Neuron (in vitro differentiated cells): ENCODE measurements around the gene BRD8.
"Not testable (repeated sequence)": the region's sequence is repeated elsewhere in the genome, so short reads cannot be mapped to it uniquely, and the experiment has no call there.

Experiments
- H2AFZ ChIP-seq: one replicate; pipeline ENCODE4 v1.6.1; 2013; ENCODE audit warnings: low read depth, mild to moderate bottlenecking, inconsistent platforms, low read length, moderate library complexity
- H3K27me3 ChIP-seq: one replicate; pipeline ENCODE4 v1.6.1; 2013; ENCODE audit warnings: low read length; ENCODE audit not compliant: insufficient read depth
- H3K36me3 ChIP-seq: one replicate; pipeline ENCODE4 v1.6.1; 2013; ENCODE audit warnings: low read length; ENCODE audit not compliant: insufficient read depth
- H3K4me1 ChIP-seq: one replicate; pipeline ENCODE4 v1.6.1; 2013; ENCODE audit warnings: low read length; ENCODE audit not compliant: insufficient read depth
- H3K4me3 ChIP-seq: 2 replicates; pipeline ENCODE4 v1.5.1; 2013; ENCODE audit warnings: mild to moderate bottlenecking, low read length, moderate library complexity
- H3K9me3 ChIP-seq: one replicate; pipeline ENCODE4 v1.6.1; 2013; ENCODE audit warnings: low read length

BRD8 gene

DNA sequence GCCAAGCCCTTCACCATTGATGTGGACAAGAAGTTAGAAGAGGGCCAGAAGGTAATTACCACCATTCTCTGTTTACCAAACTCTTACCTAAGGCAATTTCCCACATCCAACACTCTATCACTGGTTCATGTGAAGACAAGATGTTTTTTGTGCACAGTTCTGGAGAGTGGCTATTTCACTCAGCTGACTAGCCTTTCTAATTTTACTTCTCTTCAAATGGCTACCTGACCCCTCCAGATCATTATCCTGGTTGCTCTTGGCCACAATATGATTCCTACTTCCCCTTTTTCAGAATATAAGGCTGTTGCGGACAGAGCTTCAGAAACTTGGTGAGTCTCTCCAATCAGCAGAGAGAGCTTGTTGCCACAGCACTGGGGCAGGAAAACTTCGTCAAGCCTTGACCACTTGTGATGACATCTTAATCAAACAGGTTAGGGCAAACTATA lies 7.6 kb upstream of the BRD8 start:
- no peak overlapping the region for H3K4me3 ChIP-seq
- no peaks in the 10 kb centered on the region for H3K27me3 ChIP-seq
- H3K36me3 ChIP-seq, result peaks cover 87% of the 10 kb centered on the region
- H3K9me3 ChIP-seq, result no peaks in the 10 kb centered on the region
- no peaks in the 10 kb centered on the region for H3K4me1 ChIP-seq
- H2AFZ ChIP-seq, result no peak overlapping the region

DNA sequence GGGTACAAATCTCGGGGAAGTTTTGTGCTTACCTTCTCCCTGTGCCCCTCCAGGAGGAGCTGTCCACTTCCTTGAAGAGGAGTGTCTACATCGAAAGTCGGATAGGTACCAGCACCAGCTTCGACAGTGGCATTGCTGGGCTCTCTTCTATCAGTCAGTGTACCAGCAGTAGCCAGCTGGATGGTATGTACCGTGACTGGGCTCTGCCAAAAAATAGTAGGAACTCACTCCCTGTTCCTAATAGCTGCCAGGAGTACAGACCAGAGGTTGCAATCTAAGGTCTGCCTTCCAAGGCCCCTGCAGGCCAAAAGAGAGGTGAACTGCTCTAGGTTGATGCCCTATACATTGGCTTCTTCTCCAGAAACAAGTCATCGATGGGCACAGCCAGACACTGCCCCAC lies 4.4 kb upstream of the BRD8 start:
- Histone ChIP-seq H3K9me3 (no peaks in the 10 kb centered on the region), H3K27me3 (no peaks in the 10 kb centered on the region), H2AFZ (no peak overlapping the region), H3K4me1 (peaks cover 10% of the 10 kb centered on the region), H3K36me3 (peaks cover 69% of the 10 kb centered on the region), H3K4me3 (no peak overlapping the region)

DNA sequence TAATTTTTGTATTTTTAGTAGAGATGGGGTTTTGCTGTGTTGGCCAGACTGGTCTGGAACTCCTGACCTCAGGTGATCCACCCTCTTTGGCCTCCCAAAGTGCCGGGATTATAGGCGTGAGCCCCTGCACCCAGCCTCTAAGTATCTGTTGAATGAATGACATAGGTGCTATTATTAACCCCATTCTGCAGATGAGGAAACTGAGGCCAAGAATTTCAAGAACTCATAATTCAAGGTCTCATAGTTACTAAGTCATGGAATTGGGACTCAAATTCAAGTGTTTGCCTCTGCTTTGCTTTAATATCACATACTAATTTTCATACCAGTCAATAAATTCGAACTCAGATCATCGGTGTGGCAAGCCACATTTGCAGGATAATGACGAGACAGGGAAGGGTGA lies 2.4 kb upstream of the BRD8 start:
- Histone ChIP-seq H3K27me3 (no peaks in the 10 kb centered on the region), H3K4me3 (no peak overlapping the region), H2AFZ (no peak overlapping the region), H3K36me3 (peaks cover 58% of the 10 kb centered on the region), H3K9me3 (no peaks in the 10 kb centered on the region), H3K4me1 (peaks cover 16% of the 10 kb centered on the region)

DNA sequence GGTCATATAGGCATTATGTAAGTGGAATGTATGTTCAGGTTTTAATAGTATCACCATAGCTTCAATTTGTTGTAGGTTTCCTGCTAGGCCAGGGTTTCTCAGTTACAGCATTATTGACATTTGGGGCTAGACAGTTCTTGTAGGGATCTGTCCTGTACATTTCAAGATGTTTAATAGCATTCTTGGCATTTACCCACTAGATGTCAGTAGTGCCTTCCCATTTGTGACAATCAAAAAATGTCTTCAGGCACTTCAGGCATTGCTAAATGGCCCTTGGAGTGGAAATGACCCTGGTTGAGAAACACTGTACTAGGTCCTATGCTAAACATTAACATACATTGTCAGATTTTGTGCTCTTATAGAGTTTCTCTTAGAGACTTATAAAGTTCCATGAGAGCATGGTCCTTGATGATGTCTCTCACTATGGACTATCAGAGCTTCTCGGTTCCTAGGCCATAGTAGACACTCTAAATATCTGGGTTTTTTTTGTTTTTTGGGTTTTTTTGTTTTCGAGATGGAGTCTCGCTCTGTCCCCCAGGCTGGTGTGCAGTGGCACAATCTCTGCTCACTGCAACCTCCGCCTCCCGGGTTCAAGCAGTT lies 1.9 kb upstream of the BRD8 start:
- Histone ChIP-seq H3K4me1 (peaks cover 16% of the 10 kb centered on the region), H3K27me3 (no peaks in the 10 kb centered on the region), H2AFZ (no peak overlapping the region), H3K9me3 (no peaks in the 10 kb centered on the region), H3K4me3 (peak overlapping the region; percentile 95), H3K36me3 (peaks cover 57% of the 10 kb centered on the region)

DNA sequence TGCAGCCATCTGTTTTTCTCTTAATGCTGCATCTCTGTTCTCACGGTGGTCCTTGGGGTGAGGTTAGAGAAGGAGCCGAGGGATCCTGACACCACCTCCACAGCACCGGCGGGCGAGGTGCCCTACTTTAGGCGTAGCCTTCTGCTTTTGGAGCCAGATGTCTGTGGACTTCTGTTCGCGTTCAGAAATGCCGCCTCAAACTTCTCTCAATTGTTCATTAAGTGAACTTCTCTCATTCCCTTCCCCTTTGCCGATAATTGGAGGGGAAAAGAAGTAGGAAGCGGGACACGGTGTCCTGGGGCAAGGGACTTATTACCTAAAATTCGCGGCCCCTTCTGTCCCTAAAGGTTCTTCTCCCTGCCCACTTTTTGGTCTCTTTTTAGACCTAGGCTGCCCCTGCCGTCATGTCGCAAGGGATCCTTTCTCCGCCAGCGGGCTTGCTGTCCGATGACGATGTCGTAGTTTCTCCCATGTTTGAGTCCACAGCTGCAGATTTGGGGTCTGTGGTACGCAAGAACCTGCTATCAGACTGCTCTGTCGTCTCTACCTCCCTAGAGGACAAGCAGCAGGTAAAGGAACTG lies 937 bp upstream of the BRD8 start:
- Histone ChIP-seq H3K4me1 (peaks cover 16% of the 10 kb centered on the region), H3K36me3 (peaks cover 53% of the 10 kb centered on the region), H3K9me3 (no peaks in the 10 kb centered on the region), H3K27me3 (no peaks in the 10 kb centered on the region), H2AFZ (peak overlapping the region; percentile 42), H3K4me3 (peak overlapping the region; percentile 95)

DNA sequence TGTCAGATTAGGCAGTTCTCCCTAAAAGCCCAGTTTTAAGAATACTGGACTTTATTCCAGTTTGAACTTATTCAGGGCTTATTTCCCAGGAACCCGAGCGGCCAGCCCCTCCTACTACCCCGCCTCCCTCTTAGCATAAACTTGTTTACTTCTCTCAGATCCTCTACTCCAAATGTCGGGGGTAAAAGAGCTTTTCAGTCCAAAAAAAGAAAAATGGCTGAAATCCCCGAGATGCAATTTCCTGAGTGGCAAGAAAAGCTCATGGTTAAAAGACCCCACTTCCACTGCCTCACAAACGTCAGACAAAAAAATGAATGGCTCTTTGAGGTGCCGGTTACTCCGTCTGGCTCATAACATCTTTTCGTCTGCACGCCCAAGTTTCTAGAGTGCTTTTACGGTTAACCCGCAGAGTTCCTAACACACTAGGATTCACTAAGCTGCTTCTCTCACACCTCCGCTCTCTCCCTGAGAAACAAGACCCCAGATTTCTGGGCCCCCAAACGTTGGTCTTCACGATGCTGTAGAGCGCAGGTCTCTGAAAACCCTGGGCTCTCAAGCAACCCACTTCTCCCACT lies 402 bp downstream of the BRD8 start:
- peak overlapping the region; percentile 71 for H2AFZ ChIP-seq
- no peaks in the 10 kb centered on the region for H3K9me3 ChIP-seq
- peaks cover 16% of the 10 kb centered on the region for H3K4me1 ChIP-seq
- no peaks in the 10 kb centered on the region for H3K27me3 ChIP-seq
- H3K4me3 ChIP-seq, result peak overlapping the region; percentile 95
- peaks cover 50% of the 10 kb centered on the region for H3K36me3 ChIP-seq

DNA sequence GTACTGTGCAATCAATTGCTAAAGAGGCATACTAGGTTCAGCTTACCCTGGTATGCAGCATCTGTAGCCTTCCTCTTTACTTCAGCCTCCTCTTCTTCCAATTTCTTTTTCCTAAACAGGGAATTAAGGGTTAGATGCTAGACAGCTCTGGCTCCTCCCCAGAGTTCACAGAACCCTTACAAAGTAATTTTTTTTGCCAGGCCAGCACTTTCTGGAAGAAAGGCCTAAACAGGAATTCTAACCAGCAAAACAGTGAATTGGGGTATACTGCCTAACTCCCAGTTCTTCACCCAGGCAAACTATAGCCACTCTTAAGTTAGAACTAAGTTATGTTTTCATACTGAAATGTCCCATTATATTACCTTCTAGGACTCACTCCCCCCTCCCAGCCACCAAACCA lies 8.1 kb downstream of the BRD8 start:
- Histone ChIP-seq H2AFZ (no peak overlapping the region), H3K9me3 (no peaks in the 10 kb centered on the region), H3K36me3 (peaks cover 85% of the 10 kb centered on the region), H3K27me3 (no peaks in the 10 kb centered on the region), H3K4me3 (no peak overlapping the region), H3K4me1 (no peaks in the 10 kb centered on the region)

DNA sequence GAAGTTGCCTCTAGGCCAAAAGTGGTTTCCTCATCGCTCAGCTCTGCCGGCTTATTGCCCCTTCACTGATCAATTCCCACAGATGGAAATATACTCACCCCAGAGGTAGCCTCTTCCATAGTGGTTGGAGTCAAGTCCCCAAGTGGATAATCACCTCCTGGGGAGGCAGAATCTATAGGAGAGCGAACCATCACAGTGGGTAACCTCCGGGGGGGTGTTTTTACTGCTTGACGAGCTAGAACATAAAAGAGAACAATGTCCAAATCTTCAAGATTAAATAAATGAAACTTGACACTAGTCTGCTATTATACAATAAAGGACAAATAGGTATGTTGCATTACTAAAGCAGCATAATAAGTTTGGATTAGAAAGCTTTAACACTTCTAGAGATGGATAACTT lies 9.3 kb downstream of the BRD8 start:
- Histone ChIP-seq H3K4me3 (no peak overlapping the region), H3K4me1 (no peaks in the 10 kb centered on the region), H2AFZ (no peak overlapping the region), H3K9me3 (no peaks in the 10 kb centered on the region), H3K27me3 (no peaks in the 10 kb centered on the region), H3K36me3 (peaks cover 89% of the 10 kb centered on the region)

DNA sequence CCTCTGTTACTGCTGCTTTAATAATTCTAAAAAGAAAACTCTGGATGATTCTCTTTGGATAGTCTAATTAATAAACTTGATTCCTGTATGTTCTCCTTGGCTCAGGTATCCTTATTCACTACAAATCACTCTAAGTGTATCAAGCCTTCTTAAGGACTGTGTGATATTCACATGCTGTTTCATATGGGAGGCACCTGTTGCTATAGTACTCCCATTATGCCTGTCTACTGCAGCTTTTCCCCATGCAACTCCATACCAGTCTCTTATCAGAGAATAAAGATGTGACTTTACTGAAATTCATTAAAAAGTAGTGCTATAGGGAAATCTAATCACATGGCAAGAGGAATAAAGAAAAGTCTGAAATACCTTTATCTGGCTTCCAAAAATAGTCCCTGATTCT lies 14.7 kb downstream of the BRD8 start:
- Histone ChIP-seq H2AFZ (no peak overlapping the region), H3K36me3 (peaks cover 97% of the 10 kb centered on the region), H3K4me3 (no peak overlapping the region), H3K4me1 (no peaks in the 10 kb centered on the region), H3K27me3 (no peaks in the 10 kb centered on the region), H3K9me3 (no peaks in the 10 kb centered on the region)

DNA sequence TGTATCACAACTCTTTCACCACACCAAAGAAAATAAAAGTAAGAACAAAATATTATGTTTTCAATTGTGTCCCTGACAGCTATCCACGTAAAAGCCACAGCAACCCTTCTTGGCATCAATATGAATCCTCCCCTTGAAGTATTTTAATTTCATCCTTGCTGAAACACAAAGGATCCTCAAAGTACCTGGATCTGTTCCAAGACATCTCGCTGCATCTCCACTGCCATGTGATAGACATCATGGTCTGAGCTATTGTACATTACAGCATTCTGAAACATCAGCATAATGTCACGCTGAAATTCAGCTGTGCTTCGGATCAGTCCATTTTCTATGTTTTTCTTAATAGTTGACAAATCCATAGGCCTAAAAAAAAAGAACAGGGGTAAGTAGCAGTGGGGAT lies 17.7 kb downstream of the BRD8 start:
- Histone ChIP-seq H3K27me3 (no peaks in the 10 kb centered on the region), H3K9me3 (no peaks in the 10 kb centered on the region), H3K4me1 (no peaks in the 10 kb centered on the region), H2AFZ (no peak overlapping the region), H3K4me3 (no peak overlapping the region), H3K36me3 (peaks cover 91% of the 10 kb centered on the region)

DNA sequence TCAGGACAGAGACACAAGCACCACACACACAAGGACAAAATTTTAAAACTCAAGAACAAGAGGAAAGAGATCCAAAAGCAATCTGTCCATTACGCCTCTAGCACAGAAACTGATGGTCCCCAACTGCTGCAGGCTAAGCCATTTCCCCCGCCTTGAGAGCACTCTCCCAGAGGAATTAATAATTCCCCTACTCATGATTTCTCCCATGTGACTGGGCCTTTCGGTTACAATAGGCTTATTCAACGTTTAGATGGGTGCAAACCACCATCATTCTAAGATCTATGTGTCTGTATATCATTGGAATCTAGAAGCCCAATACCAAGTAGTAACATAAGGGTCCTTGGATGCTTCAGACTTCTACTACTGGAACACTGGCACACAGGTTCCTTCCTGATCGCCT lies 18.8 kb downstream of the BRD8 start:
- Histone ChIP-seq H3K27me3 (no peaks in the 10 kb centered on the region), H2AFZ (no peak overlapping the region), H3K9me3 (no peaks in the 10 kb centered on the region), H3K4me3 (no peak overlapping the region), H3K36me3 (peaks cover 81% of the 10 kb centered on the region), H3K4me1 (no peaks in the 10 kb centered on the region)

DNA sequence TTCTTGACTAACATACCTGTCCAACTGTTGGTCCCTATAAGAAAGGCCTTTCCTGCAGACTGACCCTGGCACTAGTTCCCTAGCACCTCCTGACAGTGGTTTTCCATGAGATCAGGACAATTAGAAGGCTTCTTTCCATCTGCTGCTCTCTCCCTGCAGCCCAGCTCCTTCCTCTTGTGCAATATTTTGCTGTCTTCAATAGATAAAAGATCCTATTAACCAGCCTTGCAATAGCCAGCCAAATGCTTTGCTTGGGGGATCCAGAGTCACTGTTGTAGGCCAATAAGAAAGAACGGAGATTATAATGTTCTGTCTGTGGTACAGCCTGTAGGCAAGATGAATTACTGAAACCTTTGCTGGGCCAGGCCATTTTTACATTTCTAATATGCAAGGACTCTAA lies 20.8 kb downstream of the BRD8 start:
- Histone ChIP-seq H3K27me3 (no peaks in the 10 kb centered on the region), H3K9me3 (no peaks in the 10 kb centered on the region), H3K4me1 (no peaks in the 10 kb centered on the region), H3K36me3 (peaks cover 61% of the 10 kb centered on the region), H3K4me3 (no peak overlapping the region), H2AFZ (no peak overlapping the region)

DNA sequence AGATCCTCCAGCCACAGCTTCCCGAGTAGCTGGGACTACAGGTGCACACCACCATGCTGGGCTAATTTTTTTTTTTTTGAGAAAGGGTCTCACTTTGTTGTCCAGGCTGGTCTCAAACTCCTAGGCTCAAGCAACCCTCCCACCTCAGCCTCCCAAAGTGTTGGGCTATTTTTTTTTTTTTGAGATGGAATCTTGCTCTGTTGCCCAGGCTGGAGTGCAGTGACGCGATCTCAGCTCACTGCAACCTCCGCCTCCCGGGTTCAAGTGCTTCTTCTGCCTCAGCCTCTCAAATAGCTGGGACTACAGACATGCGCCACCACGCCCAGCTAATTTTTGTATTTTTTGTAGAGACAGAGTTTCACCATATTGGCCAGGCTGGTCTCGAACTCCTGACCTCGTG lies 22.5 kb downstream of the BRD8 start:
- not testable (repeated sequence) for H2AFZ ChIP-seq, H3K27me3 ChIP-seq, H3K9me3 ChIP-seq, H3K4me1 ChIP-seq, H3K4me3 ChIP-seq
- H3K36me3 ChIP-seq, result peaks cover 46% of the 10 kb centered on the region

DNA sequence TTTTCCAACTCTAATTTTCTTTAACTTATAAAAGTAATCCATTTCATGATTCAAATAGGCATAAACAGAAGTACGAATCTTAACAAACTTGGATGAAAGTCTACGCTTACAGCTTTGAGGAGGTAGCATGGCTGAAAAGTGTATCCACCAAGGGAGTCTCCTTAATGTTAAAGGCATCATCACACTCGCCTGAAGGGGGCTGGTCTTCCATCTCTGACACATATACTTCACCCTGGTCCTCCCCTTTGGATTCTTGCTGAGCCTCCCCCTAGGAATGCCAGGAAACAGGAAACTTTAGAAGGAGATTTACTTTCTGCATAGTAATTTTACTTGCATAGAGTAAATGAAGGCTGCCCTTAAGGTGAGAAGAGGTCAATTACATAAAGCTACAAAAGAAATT lies 28.9 kb downstream of the BRD8 start:
- Histone ChIP-seq H3K36me3 (no peaks in the 10 kb centered on the region), H3K4me3 (no peak overlapping the region)

More for the DNA sequence above, 28.9 kb downstream of the BRD8 start:
- no peaks in the 10 kb centered on the region for H3K27me3 ChIP-seq
- no peaks in the 10 kb centered on the region for H3K9me3 ChIP-seq
- no peaks in the 10 kb centered on the region for H3K4me1 ChIP-seq
- H2AFZ ChIP-seq, result no peak overlapping the region
